Umbilical cord (tissue), 2 donors: Measurements from ENCODE around the gene MICALL2. TPM values are rescaled to one million over a fixed set of nuclear protein-coding genes. Genes with fewer than 3 reads are reported as not detected.

Source experiments
- DNase-seq: peaks from one replicate; pipeline ENCODE4 v3.0.0-alpha.2; 2015; ENCODE audit warnings: low spot score
- total RNA-seq: library from RNA; depleted of rRNA; stranded (reverse); fragments of >200 nt; gene quantifications from one replicate; pipeline ENCODE4 v1.2.3, GENCODE V29; 2014; ENCODE audit warnings: low replicate concordance; ENCODE audit not compliant: insufficient read depth

The MICALL2 gene
- total RNA-seq, 1 donor from 2014 or later, result 13.5 TPM

- no peak for DNase-seq
Measured at GRCh38 chr7:1394371-1394770, 64.9 kb downstream of the MICALL2 start.

DNA sequence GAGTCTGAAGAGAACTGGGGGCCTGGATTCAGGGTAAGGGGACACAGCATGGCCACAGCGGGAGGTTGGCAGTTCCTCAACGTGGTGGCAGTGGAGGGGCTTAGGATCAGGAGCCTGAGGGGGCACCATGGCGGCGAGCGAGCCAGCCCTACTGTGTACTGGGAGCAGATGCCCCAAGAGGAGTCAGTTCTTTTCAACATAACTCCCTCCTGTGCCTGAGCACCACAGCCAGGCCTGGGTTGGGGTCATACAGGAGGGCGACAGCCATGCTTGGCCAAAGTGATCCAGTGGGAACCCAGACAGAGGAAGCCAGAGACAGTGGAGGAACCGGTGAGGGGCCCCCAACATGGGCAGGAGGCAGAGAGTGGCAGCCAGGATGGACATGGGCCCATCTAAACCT is 65.8 kb downstream of the MICALL2 start:
- DNase-seq, result no peak

- no peak for DNase-seq
Measured at GRCh38 chr7:1392556-1392955, 66.7 kb downstream of the MICALL2 start.

- no peak for DNase-seq
Measured at GRCh38 chr7:1391449-1391848, 67.8 kb downstream of the MICALL2 start.

DNA sequence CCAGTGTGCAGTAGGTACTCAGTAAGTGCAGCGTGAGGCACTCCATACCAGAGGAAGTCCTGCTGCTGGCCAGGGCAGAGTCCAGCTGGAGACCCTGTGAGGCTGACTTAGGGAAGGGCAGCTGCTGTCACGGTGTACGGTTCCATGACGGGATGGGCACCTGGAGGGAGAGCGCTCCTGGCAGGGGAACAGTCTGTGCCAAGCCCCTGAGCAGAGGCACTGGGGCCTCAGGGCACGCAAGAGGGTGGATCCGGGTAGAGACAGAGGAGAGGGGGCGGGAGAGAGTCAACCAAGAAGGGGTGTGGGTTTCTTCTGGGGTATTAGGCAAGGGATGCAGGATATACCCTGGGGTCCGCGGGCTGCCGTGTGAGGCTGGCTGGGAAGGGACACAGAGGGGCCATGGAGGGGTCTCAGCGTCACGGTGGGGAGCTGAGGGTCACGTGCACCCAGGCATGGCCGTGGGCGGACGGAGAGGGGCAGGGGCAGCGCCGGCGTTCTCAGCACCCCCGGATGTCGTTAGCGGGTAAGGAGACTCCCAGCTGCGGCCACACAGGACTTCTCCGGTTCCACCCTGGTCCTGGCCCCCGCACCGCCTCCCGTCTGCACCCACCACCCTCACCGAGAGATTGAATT is 70.5 kb downstream of the MICALL2 start:
- no peak for DNase-seq

DNA sequence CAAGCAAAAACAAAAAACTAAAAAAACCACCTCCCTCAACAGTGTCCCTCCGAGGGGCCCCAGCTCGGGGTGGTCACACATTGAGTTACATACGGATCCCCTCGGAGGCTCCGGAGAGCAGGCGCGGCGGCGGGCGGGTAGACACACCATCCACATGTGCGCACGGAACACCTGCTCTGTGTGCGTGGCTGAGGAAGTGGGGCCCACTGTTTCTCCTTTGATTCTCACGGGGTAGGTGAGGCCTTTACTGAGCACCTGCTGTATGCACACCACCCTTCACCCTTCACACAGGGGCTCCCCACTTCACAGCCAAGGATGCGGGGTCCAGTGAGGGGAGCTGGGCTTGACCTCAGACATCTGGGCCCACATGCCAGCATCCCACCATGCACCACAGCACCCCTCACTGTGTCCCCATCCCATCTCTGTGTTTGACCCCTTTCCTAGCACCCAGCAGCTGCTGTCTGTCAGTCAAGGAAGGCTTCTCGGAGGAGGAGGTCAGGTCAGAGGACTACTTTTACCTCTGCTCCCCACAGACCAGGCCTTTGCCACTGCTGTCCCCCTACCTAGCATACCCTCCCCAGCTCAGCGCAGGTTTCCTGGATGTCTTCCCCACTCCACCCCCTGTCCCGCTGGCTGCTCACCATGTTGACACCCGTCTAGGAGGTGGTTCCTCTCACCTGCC is 71.1 kb downstream of the MICALL2 start:
- no peak for DNase-seq

DNA sequence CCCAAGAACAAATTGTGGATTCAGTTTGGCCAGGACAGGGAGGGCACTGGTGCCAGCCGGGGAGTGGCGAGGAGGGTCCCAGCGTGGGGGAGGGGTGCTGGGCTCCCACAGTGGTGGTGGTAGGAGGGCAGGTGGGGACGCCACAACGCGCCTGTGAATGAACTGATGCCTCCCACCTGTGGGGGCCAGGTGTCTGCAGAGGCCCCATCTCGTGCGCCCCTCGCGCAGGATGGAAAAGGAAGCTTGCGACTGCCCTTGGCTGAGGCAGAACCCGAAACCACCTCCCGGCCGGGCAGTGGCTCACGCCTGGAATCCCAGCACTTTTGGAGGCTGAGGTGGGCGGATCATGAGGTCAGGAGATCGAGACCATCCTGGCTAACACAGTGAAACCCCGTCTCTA is 72.0 kb downstream of the MICALL2 start:
- DNase-seq, result no peak

DNA sequence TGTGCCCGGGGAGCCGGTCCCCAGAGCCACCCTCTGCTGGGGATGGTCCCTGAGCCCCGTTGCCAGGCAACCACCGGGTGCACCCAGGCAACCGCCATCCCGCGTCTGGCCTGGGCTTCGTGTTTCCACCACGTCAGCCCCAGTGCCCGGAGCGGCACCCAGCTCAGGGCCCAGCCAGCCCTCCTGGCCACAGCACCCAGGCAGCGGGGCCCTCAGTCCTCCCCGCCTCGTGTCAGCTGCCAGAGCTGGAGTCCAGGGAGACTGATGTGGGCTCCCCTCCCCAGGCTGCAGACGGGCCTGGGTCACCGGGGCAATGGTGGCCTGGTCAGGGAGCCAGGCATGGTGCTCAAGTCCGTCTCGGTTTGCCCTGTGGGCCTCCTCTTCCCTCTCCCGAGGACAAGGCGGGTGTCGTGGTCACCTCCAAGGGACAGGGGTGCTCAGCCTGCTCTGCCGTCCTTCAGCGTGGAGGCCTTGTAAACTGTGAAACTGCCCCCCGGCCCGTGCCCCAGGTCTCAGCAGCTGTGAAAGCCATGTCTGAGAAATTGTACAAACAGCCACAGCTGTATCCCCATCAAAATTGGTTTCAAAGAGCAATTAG is 72.5 kb downstream of the MICALL2 start:
- DNase-seq, result no peak

DNA sequence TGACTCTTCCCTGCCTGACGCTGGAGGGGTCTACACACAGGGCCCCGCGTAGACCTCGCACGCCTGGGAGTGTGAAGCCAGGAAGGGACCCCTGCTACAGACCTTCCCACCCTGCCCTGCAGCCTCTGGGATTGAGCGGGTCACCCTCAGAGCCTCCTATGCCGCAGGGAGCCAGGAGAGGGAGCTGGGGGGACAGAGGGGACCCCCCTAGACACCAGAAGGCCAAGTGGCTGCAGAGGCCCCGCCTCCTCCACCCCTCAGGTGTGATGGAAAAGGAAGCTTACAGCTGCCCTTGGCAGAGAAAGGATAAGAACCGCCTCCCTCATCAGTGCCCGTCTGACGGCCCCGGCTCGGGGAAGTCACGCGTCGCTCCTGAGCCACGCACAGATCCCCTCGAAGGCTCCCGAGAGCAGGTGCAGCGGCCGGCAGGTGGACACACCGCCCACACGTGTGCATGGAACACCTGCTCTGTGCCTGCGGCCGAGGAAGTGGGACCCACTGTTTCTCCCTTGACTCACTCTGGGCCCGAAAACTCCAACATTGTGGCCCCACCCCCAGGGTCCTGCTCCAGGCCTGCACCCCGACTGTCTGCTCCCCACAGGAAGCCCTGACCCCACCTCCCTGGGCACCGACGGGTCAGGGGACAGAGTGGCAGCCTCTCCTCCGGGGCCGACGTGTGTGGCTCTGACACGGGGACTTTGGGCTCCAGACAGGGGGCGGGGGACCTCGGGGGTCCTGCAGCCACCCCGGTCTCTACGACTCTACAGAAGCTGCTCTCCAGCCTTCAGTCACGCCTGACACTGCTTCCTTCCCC is 73.3 kb downstream of the MICALL2 start:
- DNase-seq, result no peak

- DNase-seq, result no peak
Measured at GRCh38 chr7:1385086-1385808, 74.0 kb downstream of the MICALL2 start.

Other genes with a start within 250 kb of the MICALL2 start
- gene UNCX, start 226.6 kb downstream of the MICALL2 start, total RNA-seq, result not detected
- 18.5 TPM for gene INTS1, start 44.9 kb upstream of the MICALL2 start, total RNA-seq
- 78.2 TPM for gene MAFK, start 71.2 kb upstream of the MICALL2 start, total RNA-seq
- 3.4 TPM for gene TMEM184A, start 96.7 kb upstream of the MICALL2 start, total RNA-seq
- gene PSMG3, start 110.6 kb upstream of the MICALL2 start, total RNA-seq, result 11.8 TPM
- gene ELFN1, start 210.8 kb upstream of the MICALL2 start, total RNA-seq, result 0.96 TPM